ENCODE measurements around the gene ZIC4. TPM values are rescaled to one million over a fixed set of nuclear protein-coding genes. Genes with fewer than 3 reads are reported as not detected.

Gene ZIC4
- total RNA-seq, 2 donors from 2014 or later = not detected

DNA sequence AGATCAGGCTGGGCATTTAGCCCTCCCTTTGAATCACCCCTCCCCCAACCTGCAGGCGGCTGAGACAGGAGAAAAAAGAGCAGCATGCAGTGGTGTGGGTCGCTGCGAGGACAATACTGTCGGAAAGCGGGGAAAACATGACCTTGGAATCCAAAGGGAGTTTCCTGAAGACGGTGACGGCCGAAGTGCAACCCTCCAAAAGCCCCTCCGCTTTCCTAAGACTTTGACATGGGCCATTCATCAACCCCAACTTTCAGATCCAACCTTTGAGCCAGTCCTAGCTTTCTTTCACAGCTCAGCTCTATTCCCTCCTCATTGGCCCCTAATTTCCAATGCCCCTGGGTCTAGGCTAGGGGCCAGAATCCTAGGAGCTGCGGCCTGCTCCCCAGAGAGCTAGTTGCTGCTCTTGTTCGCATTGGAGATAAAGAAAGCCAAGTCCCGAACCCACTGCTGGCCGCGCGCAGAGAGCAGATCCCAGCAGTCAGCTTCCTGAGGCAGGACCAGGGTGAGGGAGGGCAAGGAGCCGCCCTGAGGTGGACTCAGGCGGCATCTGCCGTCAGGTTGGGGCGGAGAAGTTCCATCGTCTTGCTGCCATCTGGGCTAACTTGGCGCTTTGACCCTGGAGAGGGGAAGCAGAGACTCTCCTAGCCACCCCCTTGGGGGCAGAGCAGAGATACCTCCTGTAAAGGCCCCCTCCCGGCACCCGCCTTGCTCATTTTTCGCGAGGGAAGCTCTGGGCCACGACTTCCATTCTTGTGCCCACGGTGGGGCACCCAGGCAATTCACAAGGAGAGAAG lies 914 bp downstream of the ZIC4 start:
- H3K4me3 Mint-ChIP-seq = no peak overlapping the region
- ATAC-seq (no peak), DNase-seq (ENCODE audit: low spot score) (no peak)
- peaks cover 7% of the 10 kb centered on the region for H3K9me3 Mint-ChIP-seq
- H3K27me3 Mint-ChIP-seq = peaks cover 45 to 55% of the 10 kb centered on the region in 2 donors
- peaks cover 27% of the 10 kb centered on the region for H3K36me3 Mint-ChIP-seq
- no peak overlapping the region for H3K27ac Mint-ChIP-seq
- H3K4me1 Mint-ChIP-seq (ENCODE audit: low read depth in 2 of 2) = peaks cover 0 to 4% of the 10 kb centered on the region in 2 donors

DNA sequence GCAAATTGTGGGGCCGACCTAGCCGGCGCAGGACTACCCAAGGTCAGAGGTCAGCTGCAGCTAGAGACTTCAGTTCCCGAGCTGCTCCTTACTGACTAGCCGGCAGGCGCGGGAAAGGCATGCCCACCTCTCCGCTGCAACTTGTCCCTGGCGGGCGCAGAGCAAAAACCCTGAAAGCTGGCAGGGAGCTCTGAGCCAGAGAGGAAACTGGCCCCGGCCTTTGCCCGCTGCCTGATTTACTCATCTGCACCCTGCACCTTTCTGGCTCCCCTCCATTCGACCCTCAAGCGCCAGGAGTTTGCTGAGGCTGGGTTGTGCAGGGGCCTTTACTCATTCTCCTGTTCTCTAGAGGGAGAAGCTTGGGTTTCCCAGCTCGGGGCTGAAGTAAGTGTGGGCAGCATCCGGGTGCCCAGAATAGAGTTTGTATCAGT lies 1.5 kb downstream of the ZIC4 start:
- H3K4me1 Mint-ChIP-seq (ENCODE audit: low read depth in 2 of 2) = peaks cover 0 to 4% of the 10 kb centered on the region in 2 donors
- peaks cover 45 to 55% of the 10 kb centered on the region in 2 donors for H3K27me3 Mint-ChIP-seq
- peaks cover 7% of the 10 kb centered on the region for H3K9me3 Mint-ChIP-seq

GRCh38 chr3:147404000-147404799 lies 2.1 kb downstream of the ZIC4 start:
- peaks cover 7% of the 10 kb centered on the region for H3K9me3 Mint-ChIP-seq
- H3K4me3 Mint-ChIP-seq = no peak overlapping the region
- peaks cover 0 to 4% of the 10 kb centered on the region in 2 donors for H3K4me1 Mint-ChIP-seq (ENCODE audit: low read depth in 2 of 2)
- H3K36me3 Mint-ChIP-seq = peaks cover 27% of the 10 kb centered on the region
- no peak for ATAC-seq
- H3K27me3 Mint-ChIP-seq = peaks cover 44 to 56% of the 10 kb centered on the region in 2 donors
- no peak overlapping the region for H3K27ac Mint-ChIP-seq
- no peak for DNase-seq (ENCODE audit: low spot score)

More for the DNA sequence above, 1.5 kb downstream of the ZIC4 start:
- H3K27ac Mint-ChIP-seq = no peak overlapping the region
- no peak for ATAC-seq
- no peak for DNase-seq (ENCODE audit: low spot score)
- peaks cover 27% of the 10 kb centered on the region for H3K36me3 Mint-ChIP-seq
- no peak overlapping the region for H3K4me3 Mint-ChIP-seq

DNA sequence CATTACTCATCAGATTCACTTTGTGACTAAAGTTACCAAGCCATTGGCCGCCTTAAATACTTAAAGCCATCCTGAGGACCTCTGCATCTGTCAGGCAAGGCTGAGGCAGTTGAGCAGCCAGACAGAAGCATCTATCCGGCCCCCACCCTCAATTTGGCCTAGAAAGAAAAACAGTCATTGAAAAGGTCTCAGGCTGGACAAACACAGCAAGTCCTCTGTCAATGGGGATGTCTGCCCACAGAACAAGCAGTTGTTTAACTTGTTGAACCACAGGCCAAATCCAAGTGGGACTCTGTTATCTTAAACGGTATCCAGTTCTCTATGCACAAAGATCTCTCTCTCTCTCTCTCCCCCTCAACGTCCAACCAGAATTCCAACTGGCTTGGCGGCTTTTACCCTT lies 2.8 kb downstream of the ZIC4 start:
- Mint-ChIP-seq H3K4me1 (ENCODE audit: low read depth in 2 of 2) (peaks cover 0 to 4% of the 10 kb centered on the region in 2 donors), H3K9me3 (peaks cover 7% of the 10 kb centered on the region), H3K27ac (no peak overlapping the region), H3K36me3 (peaks cover 23% of the 10 kb centered on the region), H3K27me3 (peaks cover 42 to 54% of the 10 kb centered on the region in 2 donors), H3K4me3 (no peak overlapping the region)
- DNase-seq (ENCODE audit: low spot score) = no peak
- ATAC-seq = no peak

- Mint-ChIP-seq H3K27me3 (peaks cover 38 to 51% of the 10 kb centered on the region in 2 donors), H3K9me3 (peaks cover 4% of the 10 kb centered on the region), H3K36me3 (peaks cover 12% of the 10 kb centered on the region), H3K27ac (no peak overlapping the region), H3K4me3 (no peak overlapping the region), H3K4me1 (ENCODE audit: low read depth in 2 of 2) (no peaks in the 10 kb centered on the region)
- DNase-seq (ENCODE audit: low spot score) (no peak), ATAC-seq (no peak)
Observed at GRCh38 chr3:147402159-147402558, 4.2 kb downstream of the ZIC4 start.

DNA sequence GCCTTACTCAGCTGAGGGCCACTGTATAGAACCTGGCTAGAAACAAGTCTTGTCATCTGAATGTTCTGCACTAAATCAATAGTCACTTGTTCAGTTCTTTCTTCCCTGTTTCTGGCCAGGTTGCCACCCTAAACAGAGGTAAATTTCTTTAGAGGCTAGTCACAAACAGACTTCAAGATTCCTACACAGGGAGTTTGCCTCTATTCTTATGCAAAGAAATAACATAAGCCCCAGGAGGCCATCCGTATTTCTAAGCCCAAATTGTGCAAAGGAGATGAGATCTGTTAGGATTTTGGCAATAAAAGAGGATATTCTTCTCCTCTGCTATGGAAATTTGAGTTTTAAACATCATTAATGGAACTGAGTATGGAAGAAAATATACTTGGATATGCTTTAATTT lies 4.9 kb downstream of the ZIC4 start:
- no peak for DNase-seq (ENCODE audit: low spot score)
- ATAC-seq = no peak
- no peaks in the 10 kb centered on the region for H3K4me1 Mint-ChIP-seq (ENCODE audit: low read depth in 2 of 2)
- H3K36me3 Mint-ChIP-seq = peaks cover 6% of the 10 kb centered on the region
- no peak overlapping the region for H3K27ac Mint-ChIP-seq
- H3K9me3 Mint-ChIP-seq = peaks cover 4% of the 10 kb centered on the region
- H3K4me3 Mint-ChIP-seq = no peak overlapping the region
- peaks cover 36 to 45% of the 10 kb centered on the region in 2 donors for H3K27me3 Mint-ChIP-seq

GRCh38 chr3:147400999-147401398 lies 5.3 kb downstream of the ZIC4 start:
- Mint-ChIP-seq H3K4me3 (no peak overlapping the region), H3K36me3 (peaks cover 6% of the 10 kb centered on the region), H3K27ac (no peak overlapping the region), H3K9me3 (peaks cover 4% of the 10 kb centered on the region), H3K4me1 (ENCODE audit: low read depth in 2 of 2) (no peaks in the 10 kb centered on the region), H3K27me3 (peaks cover 34 to 43% of the 10 kb centered on the region in 2 donors)
- no peak for DNase-seq (ENCODE audit: low spot score)
- no peak for ATAC-seq

- Mint-ChIP-seq H3K27ac (no peak overlapping the region), H3K27me3 (peaks cover 37 to 50% of the 10 kb centered on the region in 2 donors), H3K4me1 (ENCODE audit: low read depth in 2 of 2) (no peaks in the 10 kb centered on the region)
Observed at GRCh38 chr3:147400111-147400510, 6.2 kb downstream of the ZIC4 start.

GRCh38 chr3:147398813-147399534 lies 7.4 kb downstream of the ZIC4 start:
- Mint-ChIP-seq H3K9me3 (peaks cover 4% of the 10 kb centered on the region), H3K27ac (no peak overlapping the region), H3K36me3 (peaks cover 8% of the 10 kb centered on the region), H3K4me1 (ENCODE audit: low read depth in 2 of 2) (no peaks in the 10 kb centered on the region), H3K27me3 (peaks cover 38 to 56% of the 10 kb centered on the region in 2 donors), H3K4me3 (no peak overlapping the region)
- no peak for DNase-seq (ENCODE audit: low spot score)
- ATAC-seq = no peak

More at GRCh38 chr3:147400111-147400510, 6.2 kb downstream of the ZIC4 start:
- H3K9me3 Mint-ChIP-seq = peaks cover 4% of the 10 kb centered on the region
- DNase-seq (ENCODE audit: low spot score) = no peak
- ATAC-seq = no peak
- no peak overlapping the region for H3K4me3 Mint-ChIP-seq
- H3K36me3 Mint-ChIP-seq = peaks cover 6% of the 10 kb centered on the region

DNA sequence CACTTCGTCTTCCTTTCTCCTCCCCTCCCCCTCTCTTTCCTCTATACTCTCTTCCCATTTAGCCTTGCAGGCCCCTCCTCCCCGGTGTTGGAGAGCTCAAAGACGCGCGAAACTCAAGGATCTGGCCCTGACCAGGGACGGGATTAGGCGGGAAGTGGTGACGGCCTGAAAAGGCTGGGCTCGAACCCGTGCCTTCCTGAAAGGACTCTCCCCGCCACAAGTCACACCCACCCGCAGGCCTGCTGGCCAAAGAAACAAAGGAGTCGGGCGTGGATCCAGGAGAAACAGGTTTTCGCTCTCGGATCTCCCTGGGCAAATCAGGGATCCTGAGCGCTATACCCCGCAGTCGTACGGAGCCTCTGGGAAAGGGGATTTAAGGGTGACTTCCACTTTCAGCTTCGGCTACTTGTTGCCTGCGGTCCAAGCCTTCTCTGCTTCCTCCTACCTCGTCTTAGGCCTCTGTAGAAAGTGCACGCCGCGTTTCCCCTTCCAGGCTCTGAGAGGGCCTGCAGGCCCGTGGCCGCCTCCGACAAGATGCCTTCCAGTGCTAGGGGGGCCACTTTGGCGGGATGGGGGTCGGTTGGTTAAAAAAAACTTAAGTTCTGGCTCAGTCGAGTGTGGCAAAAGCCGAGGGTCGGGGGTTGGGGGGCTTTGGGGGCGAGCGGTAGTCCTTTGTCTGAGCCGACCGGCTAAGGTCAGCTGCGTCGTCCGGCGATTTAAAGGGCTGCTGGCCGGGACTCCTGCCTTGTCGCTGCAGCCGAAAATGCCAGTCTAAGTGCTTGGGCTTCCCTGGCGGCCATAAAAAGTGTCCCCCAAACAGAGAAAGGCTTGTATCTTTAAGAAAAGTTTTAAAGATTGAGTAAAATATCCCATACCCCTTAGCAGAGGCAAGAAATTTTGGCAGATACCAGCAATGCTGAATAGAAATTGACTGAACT lies 8.2 kb downstream of the ZIC4 start:
- H3K9me3 Mint-ChIP-seq = peaks cover 4% of the 10 kb centered on the region
- H3K4me1 Mint-ChIP-seq (ENCODE audit: low read depth in 2 of 2) = no peaks in the 10 kb centered on the region
- H3K27me3 Mint-ChIP-seq = peaks cover 40 to 52% of the 10 kb centered on the region in 2 donors
- H3K36me3 Mint-ChIP-seq = peaks cover 11% of the 10 kb centered on the region
- no peak overlapping the region for H3K4me3 Mint-ChIP-seq
- H3K27ac Mint-ChIP-seq = no peak overlapping the region
- DNase-seq (ENCODE audit: low spot score) (no peak), ATAC-seq (no peak)

GRCh38 chr3:147397155-147397874 lies 9.0 kb downstream of the ZIC4 start:
- no peak for DNase-seq (ENCODE audit: low spot score)
- no peak for ATAC-seq
- Mint-ChIP-seq H3K36me3 (peaks cover 9% of the 10 kb centered on the region), H3K4me3 (no peak overlapping the region), H3K27me3 (peaks cover 41 to 50% of the 10 kb centered on the region in 2 donors), H3K27ac (no peak overlapping the region), H3K4me1 (ENCODE audit: low read depth in 2 of 2) (no peaks in the 10 kb centered on the region), H3K9me3 (peaks cover 4% of the 10 kb centered on the region)

DNA sequence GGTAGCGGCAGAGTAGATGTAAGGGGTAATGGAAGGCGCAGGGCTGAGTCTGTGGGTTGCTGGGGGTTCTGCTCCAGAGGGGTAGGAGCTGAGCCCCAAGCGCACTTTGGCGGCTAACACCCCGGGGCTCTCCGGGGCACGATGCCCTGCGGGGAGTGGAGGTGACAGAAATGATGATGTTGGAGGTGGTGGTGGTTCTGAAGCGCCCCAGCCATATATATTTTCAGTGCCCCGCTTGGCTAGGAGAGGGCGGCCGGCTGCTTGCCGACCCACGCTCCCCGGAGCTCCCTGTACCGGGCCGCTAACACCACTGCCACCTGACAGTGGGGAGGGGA lies 9.7 kb downstream of the ZIC4 start:
- peaks cover 4% of the 10 kb centered on the region for H3K9me3 Mint-ChIP-seq
- ATAC-seq = peak in 1 of 2 donors; percentile 14
- no peak for DNase-seq (ENCODE audit: low spot score)
- H3K4me1 Mint-ChIP-seq (ENCODE audit: low read depth in 2 of 2) = no peaks in the 10 kb centered on the region
- H3K27me3 Mint-ChIP-seq = peaks cover 41 to 47% of the 10 kb centered on the region in 2 donors
- no peak overlapping the region for H3K4me3 Mint-ChIP-seq
- H3K27ac Mint-ChIP-seq = no peak overlapping the region
- H3K36me3 Mint-ChIP-seq = peaks cover 5% of the 10 kb centered on the region
